HG03025 (cell line): ENCODE measurements around the gene OR5K3.
"Not testable (repeated sequence)": the region's sequence is repeated elsewhere in the genome, so short reads cannot be mapped to it uniquely, and the experiment has no call there.

Source experiments
- ATAC-seq: cut with Tn5 transposase; IDR thresholded peaks from one replicate; pipeline ENCODE4 v1.9.1; 2021; ENCODE audit warnings: mild to moderate bottlenecking, moderate library complexity; ENCODE audit not compliant: unreplicated experiment, low FRiP score

Gene OR5K3, protein sequence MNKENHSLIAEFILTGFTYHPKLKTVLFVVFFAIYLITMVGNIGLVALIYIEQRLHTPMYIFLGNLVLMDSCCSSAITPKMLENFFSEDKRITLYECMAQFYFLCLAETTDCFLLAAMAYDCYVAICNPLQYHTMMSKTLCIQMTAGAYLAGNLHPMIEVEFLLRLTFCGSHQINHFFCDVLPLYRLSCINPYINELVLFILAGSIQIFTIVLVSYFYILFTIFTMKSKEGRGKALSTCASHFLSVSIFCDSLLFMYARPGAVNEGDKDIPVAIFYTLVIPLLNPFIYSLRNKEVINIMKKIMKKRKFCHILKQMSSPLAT

DNA sequence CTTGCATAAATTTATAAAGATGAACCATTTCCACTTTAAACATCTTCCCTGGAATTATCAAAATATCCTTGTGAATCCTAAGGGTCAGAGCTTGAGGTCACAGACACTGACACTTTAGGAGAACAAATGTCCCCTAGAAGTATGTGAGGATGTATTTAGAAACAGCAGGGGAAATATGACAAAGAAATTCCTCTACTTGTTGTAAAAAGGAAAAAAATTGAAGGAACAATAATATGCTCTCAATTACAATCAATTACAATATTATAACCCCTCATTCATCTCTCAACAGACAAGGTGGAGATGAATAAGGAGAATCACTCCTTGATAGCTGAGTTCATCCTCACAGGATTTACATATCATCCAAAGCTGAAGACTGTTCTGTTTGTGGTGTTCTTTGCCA is at the start of gene OR5K3:
TSS of gene OR5K3 (plus strand) at position 301 of the 400 bp plus-strand sequence. CDS start at position 301, 0 bp downstream.
- no peak for ATAC-seq

DNA sequence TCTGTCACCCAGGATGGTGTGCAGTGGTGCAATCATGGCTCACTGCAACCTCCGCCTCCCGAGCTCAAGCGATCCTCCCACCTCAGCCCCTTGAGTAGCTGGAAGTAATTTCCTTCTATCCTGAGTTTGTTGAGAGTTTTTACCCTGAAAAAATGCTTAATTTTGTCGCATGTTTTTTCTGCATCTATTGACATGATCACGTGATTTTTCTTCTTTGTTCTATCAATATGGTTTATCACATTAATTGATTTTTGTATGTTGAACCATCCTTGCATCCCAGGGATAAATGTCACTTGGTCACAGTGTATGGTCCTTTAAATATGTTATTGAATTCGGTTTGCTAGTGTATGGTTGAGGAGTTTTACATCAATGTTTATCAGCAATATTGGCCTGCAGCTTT is 48.7 kb upstream of the OR5K3 start:
- no peak for ATAC-seq

DNA sequence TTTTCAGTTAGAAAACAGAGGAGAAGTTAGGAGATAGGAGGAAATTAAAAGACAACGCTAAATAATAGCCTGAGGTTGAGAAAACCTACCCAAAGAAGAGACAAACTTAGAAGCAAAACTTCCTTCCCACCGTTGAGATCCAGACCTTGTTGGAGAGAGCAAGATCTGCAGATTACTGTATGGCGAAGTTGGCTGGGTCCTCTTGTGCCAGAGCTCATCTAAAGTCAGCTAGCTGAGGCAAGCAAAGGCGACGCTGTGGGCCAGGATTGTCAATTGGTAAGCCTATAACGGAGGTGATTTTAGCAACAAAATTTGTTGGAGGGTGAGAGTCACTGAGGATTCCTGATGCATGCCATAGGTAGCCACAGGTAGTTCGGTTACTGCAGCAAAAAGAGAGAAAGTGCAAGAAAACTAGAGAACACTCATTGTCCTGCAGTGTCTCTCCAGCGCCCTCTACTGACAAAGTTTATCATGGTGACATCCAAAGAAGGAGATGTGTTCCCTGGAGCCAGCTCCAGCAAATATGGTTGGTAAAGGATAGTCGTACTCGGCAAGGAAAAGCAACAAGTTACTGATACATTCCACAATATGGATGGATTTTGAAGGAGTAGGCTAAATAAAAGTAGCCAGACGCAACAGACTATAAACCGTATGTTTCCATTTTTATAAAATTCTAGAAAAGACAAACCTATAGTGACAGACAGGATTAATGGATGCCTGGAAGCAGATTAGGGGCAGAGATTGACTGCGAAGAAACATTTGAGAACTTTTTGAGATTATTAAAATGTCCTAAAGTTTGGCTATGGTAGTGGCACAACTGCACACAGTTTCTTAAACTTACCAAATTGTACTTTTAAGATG is 46.6 kb upstream of the OR5K3 start:
- no peak for ATAC-seq

DNA sequence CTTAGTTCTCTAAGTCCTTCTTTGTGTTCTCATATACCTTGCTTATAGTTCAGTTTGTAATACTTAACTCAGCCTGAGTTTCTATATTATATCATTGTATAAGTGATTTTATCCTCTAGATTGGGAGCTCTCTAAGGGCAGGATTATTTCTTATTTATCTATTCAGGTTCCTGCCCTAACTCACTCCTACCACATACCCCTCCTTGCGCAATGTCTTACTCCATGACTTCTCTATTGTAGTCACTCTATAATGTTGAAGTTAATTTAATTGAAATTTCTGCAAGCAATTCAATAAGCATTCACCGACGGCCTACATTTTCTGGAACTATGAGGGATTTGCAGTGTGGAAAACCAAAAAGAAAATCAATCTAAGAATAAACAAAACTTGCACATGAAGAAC is 40.4 kb upstream of the OR5K3 start:
- ATAC-seq = no peak

DNA sequence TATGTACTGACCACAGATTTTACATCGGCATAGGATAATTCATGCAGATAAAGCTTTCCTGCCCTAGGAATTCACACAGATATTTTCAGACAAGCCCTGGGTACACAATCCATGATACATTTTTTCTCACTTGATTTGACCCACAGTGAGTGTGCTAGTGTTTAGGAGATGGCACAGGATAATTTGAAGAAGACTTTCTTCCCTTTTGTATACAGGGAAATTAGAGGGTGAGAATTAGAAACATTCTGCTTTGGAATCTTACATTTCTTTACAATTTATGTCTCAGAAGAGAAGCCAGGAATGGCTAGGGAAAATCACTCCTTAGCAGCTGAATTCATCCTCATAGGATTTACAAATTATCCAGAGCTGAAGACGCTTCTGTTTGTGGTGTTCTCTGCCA is 36.9 kb upstream of the OR5K3 start, which contains the start of gene OR5K4:
TSS of gene OR5K4 (plus strand) at position 301 of the 400 bp plus-strand sequence. CDS start at position 301, 0 bp downstream.
- no peak for ATAC-seq

DNA sequence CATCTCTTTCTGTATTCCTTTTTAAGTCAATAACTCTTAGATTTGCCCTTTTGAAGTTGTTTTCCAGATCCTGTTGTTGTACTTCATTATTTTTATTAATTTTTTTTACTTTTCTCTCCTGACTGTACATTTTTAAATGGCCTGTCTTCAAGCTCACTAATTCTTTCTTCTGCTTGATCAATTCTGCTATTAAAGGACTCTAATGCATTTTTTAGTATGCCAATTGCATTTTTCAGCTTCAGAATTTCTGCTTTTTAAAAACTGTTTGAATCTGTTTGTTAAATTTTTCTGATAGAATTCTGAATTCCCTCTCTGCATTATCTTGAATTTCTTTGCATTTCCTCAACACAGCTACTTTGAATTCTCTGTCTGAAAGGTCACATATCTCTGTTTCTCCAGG is 31.2 kb upstream of the OR5K3 start:
- ATAC-seq = no peak

DNA sequence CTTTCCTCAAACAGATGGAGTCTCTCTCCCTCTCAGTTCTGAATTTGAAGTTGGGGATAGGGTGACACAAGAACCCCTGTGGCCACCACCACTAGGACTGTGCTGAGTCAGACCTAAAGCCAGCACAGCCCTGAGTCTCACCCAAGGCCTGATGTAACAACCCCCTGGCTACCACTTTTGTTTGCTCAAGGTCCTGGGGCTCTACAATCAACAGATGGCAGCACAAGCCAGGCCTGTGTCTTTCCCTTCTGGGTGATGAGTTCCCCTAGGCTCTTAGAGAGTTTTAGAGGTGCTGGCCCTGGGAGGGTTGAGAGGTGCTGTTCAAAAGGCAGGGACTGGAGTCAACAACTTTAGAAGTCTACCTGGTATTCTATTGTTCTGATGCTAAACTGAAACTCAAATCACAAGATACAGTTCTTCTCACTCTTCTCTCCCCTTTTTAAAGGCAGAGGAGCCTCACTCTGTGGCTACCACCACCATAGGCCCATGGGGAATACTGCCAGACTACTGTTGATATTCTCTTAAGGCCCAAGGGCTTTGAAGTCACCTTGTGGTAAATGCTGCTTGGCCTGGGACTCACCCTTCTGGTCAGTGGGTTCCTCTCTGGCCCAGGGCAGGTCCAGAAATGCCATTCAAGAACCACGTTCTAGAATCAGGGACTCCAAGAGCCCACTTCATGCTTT is 30.3 kb upstream of the OR5K3 start:
- peak; percentile 72 for ATAC-seq

DNA sequence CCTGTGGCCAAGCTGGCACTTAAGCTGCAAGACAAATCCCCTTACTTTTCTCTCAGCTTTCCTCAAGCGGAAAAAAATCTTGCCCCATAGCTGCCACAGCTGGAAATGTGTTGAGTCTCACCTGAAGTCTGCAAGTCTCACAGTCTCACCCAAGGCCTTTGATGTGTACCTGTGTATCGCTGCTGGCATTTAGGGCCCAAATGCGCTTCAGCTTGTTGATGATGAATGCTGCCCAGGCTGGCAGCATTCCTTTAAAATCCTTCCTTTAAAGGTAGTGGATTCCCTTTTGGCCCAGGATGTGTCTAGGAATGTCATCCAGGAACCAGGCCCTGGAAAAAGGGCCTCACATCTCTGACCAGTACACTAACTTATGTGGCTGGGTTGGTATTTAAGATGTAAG is 29.8 kb upstream of the OR5K3 start:
- no peak for ATAC-seq

DNA sequence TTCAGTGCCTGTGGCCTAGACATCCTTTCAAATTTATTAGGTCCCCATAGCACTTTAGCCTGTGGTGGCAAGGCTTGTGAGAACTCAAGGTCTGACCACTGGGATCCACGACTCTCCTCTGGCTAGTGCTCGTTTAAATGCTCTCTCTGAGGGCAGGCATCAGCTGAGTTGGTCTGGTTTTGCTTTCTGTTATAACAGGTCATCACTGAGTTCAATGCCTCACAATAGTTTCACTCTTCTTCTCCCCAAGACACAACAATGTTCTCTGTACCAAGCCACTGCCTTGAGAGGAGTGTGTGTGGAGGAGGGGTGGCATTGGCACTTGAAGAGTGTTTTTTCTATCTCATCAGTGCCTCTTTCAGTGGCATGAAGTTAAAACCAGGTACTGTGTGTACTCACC is 29.2 kb upstream of the OR5K3 start:
- no peak for ATAC-seq

DNA sequence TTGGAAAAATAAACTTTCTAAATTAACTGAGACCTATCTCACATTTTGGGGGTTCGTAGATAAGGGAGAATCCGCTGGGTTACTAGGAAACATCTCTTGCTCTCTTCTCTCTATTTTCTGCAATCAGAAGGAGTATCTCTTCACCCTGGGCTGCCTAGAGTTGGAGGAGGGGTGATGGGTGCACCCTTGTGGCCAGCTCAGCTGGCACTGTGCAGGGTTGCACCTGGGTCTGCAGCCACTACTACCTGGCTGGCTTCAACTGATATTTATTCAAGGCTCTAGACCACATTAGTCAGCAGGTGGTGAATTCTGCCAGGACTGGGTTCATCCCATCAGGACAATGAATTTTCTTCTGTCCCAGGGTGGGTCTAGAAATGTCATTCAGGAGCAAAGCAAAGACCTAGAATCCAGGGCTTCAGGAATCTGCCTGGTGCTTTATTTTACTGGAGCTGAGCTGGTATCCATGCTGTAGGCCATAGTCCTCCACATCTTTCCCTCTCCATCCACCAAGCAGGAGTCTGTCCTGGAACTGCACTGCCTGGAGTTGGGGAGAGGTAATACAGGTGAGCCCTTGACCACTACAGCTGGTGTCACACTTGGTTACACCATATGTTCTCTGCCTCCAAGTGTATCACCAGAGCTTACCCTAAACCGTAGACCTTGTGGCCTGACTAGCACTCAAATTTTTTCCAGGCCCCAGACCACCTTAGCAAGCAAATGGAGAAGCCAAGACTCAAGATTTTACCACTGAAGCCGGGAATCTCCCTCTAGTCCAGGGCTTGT is 22.8 kb upstream of the OR5K3 start:
- ATAC-seq = no peak

DNA sequence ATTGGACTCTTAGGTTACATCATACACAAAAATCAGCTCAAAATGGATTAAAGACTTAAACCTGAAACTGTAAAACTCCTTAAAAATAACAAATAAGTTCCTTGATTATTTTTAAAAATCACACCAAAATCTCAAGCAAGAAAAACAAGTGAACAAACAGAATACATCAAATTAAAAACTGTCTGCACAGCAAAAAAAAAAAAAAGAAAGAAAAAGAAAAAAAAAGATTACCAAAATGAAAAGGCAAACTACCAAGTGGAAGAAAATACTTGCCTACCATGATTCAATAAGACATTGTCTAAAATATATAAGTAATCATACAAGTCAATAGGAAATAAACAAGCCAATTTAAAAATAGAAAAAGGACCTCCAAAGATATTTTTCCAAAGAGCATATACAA is 19.3 kb upstream of the OR5K3 start:
- no peak for ATAC-seq

DNA sequence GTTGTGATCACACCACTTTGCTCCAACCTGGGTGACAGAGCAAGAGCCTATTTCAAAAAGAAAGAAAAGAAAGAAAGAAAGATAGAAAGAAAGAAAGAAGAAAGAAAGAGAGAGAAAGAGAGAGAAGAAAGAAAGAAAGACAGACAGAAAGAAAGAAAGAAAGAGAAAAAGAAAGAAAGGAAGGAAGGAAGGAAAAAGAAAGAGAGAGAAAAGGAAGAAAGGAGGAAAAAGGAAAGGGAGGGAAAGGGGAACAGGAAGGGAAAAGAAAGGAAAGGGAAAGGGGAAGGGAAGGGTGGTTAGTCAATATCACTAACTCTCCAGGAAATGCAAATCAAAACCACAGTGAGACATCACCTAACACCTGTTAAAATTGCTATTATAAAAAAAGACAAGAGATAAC is 18.6 kb upstream of the OR5K3 start:
- ATAC-seq = no peak

DNA sequence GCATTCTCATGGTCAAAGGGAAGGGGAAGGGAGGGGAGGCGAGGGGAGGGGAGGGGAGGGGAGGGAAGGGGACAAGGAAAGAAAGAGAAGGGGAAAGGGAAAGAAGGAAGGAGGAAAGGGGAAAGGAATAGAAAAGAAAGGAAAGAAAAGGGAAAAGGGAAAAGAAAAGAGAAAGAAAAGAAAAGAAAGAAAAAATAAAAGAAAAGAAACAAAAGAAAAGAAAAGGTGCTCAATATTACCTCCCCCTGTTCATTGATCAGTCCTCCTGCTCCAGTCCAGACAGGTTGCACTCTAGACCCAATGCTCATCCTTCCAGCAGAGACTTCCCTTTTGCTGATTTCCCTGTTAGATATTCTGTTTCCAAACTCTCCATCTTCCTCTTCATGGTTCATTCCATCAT is 18.0 kb upstream of the OR5K3 start:
- no peak for ATAC-seq

DNA sequence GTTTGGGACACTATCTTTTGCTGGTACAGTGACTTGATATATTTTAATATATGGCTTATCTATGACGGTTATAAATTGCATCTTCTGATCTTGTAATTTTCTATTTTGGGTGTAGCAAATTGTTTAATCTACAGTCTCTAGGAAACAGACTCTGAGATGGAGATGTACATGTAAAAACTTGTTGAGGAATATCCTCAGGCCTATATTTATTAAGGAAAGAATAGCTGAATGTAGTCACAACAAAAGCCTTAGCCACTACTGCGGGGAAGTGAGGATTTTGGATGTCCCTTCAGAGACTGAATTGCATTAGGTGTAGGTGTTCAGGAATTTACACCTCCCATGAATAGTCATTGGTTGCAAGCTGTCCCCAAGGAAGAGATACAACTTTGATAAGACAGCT is 13.8 kb upstream of the OR5K3 start:
- ATAC-seq = no peak

DNA sequence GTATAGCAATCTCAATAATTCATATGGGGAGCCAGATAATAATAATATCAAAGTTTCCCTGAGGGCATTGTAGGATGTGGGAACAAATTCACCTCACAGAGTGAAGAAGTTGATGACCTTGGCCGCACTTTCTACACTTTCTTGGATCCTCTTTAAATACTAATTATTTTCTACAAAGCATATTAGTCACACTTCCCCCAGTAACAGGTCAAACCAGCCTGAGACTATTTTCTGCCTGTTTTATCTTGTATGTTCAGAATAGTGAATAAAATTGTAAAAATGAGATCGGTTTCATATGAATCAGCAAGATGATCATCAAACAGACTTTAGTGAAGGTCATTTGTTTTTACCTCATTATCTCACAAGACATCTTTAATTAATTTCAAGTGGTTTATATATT is 2.3 kb upstream of the OR5K3 start:
- ATAC-seq = no peak

DNA sequence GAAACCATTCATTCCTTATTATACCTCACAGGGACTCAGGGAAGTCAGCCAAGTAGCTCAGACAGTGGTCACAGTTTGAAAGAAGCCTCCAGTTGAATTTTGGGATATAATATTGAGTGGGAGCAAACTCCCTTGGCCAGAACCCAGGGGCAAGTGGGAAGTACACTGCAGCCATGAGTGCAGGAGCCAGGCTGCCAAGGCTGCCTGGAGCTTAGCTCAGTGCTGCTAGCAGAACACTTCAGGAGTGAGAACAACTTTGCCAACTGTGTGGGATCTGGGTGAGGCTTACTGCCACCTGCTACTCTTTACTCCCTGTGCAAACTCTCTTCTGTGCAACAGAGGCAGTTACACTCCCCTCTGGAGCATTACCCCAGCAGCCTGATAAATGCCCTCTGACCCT is 4.6 kb downstream of the OR5K3 start:
- ATAC-seq = no peak

DNA sequence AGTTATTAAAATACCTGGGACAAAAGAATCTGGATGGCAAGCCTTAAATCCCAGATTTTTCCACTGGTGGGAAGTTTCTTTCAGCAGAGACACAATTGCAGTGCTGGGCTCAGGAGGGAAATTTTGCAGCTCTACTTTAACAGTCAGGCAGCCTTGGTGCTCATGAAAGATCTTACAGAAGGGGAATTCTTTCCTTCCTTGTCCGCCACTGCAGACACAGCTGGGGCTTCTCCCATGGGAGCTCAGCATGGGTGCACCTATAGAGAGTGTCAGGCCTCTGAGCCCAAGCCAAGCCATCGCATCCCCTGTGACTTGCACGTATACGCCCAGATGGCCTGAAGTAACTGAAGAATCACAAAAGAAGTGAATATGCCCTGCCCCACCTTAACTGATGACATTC is 6.0 kb downstream of the OR5K3 start:
- not testable (repeated sequence) for ATAC-seq

DNA sequence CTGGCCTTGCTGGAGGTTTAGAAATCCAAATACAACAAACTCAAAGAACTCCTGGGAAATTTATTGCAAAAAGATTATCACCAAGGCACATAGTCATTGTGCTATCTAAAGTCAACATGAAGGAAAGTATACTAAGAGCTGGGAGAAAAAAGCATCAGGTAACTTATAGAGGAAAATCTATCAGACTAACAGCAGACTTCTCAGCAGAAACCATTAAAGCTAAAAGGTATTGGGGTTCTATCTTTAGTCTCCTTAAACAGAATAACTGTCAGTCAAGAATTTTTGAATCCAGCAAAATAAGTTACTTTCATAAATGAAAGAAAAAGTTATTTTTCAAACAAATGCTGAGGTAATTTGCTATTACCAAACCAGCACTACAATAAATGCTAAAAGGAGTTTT is 8.0 kb downstream of the OR5K3 start:
- ATAC-seq = no peak

DNA sequence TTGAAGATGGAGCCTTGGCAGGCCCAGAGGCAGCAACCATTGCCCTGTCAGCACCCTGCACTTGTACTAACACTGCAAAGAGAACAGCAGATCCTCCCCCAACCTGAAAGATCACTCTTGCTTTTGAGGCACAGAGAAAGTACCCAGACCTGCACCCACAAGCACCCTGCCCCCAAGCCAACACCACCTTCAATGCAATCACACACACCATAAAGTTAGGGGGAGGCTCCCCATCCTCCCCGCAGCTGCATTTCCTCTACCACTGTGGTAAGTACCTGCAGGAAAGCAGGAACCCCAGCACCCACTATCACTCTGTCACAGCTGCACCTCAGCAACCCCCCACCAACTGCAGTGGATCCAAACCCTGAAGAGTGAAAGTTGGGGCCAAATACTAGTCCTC is 12.0 kb downstream of the OR5K3 start:
- ATAC-seq = no peak

DNA sequence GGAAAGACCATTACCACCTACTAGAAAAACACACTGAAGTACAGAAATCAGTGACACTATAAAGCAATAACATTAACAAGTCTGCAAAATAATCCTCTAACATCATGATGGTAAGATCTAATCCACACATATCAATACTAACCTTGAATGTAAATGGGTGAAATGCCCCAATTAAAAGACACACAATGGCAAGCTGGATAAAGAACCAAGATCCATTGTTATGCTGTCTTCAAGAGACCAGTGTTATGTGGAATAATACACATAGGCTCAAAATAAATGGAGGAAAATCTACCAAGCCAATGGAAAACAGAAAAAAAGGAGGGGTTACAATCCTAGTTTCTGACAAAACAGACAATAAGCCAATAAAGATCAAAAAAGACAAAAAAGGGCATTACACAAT is 13.5 kb downstream of the OR5K3 start:
- ATAC-seq = no peak
